HCT116 (cell line): ENCODE data around the gene LRRC74A. TPM values are rescaled to one million over a fixed set of nuclear protein-coding genes. Genes with fewer than 3 reads are reported as not detected.

Source experiments
- ATAC-seq: fragments of 200-7000 bp; cut with Tn5 transposase; 2 replicates; pipeline ENCODE4 v1.9.1; 2020; ENCODE audit warnings: mild to moderate bottlenecking, moderate library complexity
- BruUV-seq: library from RNA; stranded (reverse); fragments of 400-500 nt; replicated peaks from 2 replicates; lab custom pipeline; 2021; lab: Mats Ljungman, UMichigan
- CTCF ChIA-PET: fragments of 300-600 bp; sonication (Branson Sonifier 250); formaldehyde crosslinking; loops from one replicate; lab custom pipeline; 2021; ENCODE audit warnings: antibody characterized with exemption; lab: Charles Lee
- POLR2A ChIA-PET: fragments of 300-600, 350-600 bp; sonication (Branson Sonifier 250); formaldehyde crosslinking; loops from one replicate; lab custom pipeline; 2021; ENCODE audit warnings: antibody characterized with exemption; lab: Charles Lee
- RAD21 ChIA-PET, 2 experiments: fragments of 300-600 bp; sonication (Branson Sonifier 250); formaldehyde crosslinking; loops; one replicate each; lab custom pipeline; 2023; ENCODE audit warnings: low total read pairs in 2 of 2; ENCODE audit not compliant: uncharacterized antibody in 2 of 2, unreplicated experiment in 2 of 2, low non-redundant PET in 1 of 2; lab: Charles Lee
- DNase-seq: peaks from one replicate; pipeline ENCODE4 v3.0.0-alpha.2; 2010; ENCODE audit warnings: low read depth, low spot score
- H2AFZ ChIP-seq: fragments of 200-600 bp; shearing (Covaris generic), sonication (generic); 2 replicates; pipeline ENCODE4 v1.6.1; 2017; ENCODE audit warnings: low read depth, mixed run types, mixed read lengths, antibody characterized with exemption, low read length; ENCODE audit not compliant: poor library complexity, severe bottlenecking
- H3K27ac ChIP-seq: 2 replicates; pipeline ENCODE4 v1.5.1; 2012; ENCODE audit warnings: low read depth, low read length
- H3K27me3 ChIP-seq: fragments of 200-600 bp; sonication (generic); 2 replicates; pipeline ENCODE4 v1.6.1; 2016; ENCODE audit warnings: mixed run types, low read length, mixed read lengths; ENCODE audit not compliant: insufficient read depth
- H3K36me3 ChIP-seq, 2 experiments: fragments of 200-500 bp in 1 of 2; fragments of 200-600 bp in 1 of 2; sonication (Bioruptor generic) in 1 of 2; sonication (generic) in 1 of 2; 2 replicates each; pipeline versions ENCODE4 v1.5.1 to v1.6.1; 2014 to 2016; ENCODE audit warnings: low read length in 2 of 2, inconsistent platforms in 1 of 2, mixed read lengths in 1 of 2, mixed run types in 1 of 2; ENCODE audit not compliant: insufficient read depth in 2 of 2, control insufficient read depth in 1 of 2
- H3K4me1 ChIP-seq, 2 experiments: fragments of 200-600 bp in 1 of 2; sonication (generic) in 1 of 2; 2 replicates each; pipeline versions ENCODE4 v1.5.1 to v1.6.1; 2012 to 2017; ENCODE audit warnings: low read length in 2 of 2, inconsistent platforms in 1 of 2, mild to moderate bottlenecking in 1 of 2, mixed read lengths in 1 of 2, mixed run types in 1 of 2, moderate library complexity in 1 of 2; ENCODE audit not compliant: insufficient read depth in 2 of 2, control insufficient read depth in 1 of 2
- H3K4me2 ChIP-seq: fragments of 200-600 bp; sonication (generic); 2 replicates; pipeline ENCODE4 v1.6.1; 2017; ENCODE audit warnings: mixed run types, low read length, mixed read lengths
- H3K4me3 ChIP-seq, 2 experiments: fragments of 200-600 bp in 1 of 2; sonication (generic) in 1 of 2; replicated peaks in 1 of 2; 2 replicates each; pipeline ENCODE4 v1.5.1; 2011 to 2016; ENCODE audit warnings: low read length in 2 of 2, control low read depth in 1 of 2, low read depth in 1 of 2, mild to moderate bottlenecking in 1 of 2, mixed read lengths in 1 of 2, mixed run types in 1 of 2
- H3K79me2 ChIP-seq: fragments of 200-600 bp; sonication (generic); 2 replicates; pipeline ENCODE4 v1.6.1; 2017; ENCODE audit warnings: mild to moderate bottlenecking, mixed run types, low read length, moderate library complexity, mixed read lengths; ENCODE audit not compliant: insufficient read depth
- H3K9ac ChIP-seq: fragments of 200-600 bp; sonication (generic); 2 replicates; pipeline ENCODE4 v1.6.1; 2016; ENCODE audit warnings: low read length, mixed read lengths
- H3K9me2 ChIP-seq: fragments of 200-600 bp; sonication (generic), shearing (Covaris generic); 2 replicates; pipeline ENCODE4 v1.6.1; 2017; ENCODE audit warnings: mixed run types, mild to moderate bottlenecking, moderate library complexity; ENCODE audit not compliant: insufficient read depth
- H3K9me3 ChIP-seq, 2 experiments: fragments of 200-500 bp in 1 of 2; fragments of 200-600 bp in 1 of 2; sonication (Bioruptor generic) in 1 of 2; sonication (generic) in 1 of 2; 2 replicates each; pipeline ENCODE4 v1.6.1; 2014 to 2017; ENCODE audit warnings: low read length in 2 of 2, mixed read lengths in 2 of 2, inconsistent platforms in 1 of 2, low read depth in 1 of 2, mild to moderate bottlenecking in 1 of 2, mixed run types in 1 of 2, moderate library complexity in 1 of 2; ENCODE audit not compliant: control insufficient read depth in 1 of 2, insufficient read depth in 1 of 2
- H4K20me1 ChIP-seq: fragments of 200-600 bp; sonication (generic), shearing (Covaris generic); 2 replicates; pipeline ENCODE4 v1.6.1; 2017; ENCODE audit warnings: mixed run types, mild to moderate bottlenecking, moderate library complexity; ENCODE audit not compliant: insufficient read depth
- ATF3 ChIP-seq: IDR thresholded peaks from 2 replicates; pipeline ENCODE4 v1.6.1; 2012
- CBX3 ChIP-seq: IDR thresholded peaks from 2 replicates; pipeline ENCODE4 v1.6.1; 2012; ENCODE audit warnings: low read depth
- CEBPB ChIP-seq: IDR thresholded peaks from 2 replicates; pipeline ENCODE4 v1.6.1; 2012; ENCODE audit warnings: low read depth
- EGR1 ChIP-seq: IDR thresholded peaks from 2 replicates; pipeline ENCODE4 v1.6.1; 2012; ENCODE audit warnings: low read depth
- ELF1 ChIP-seq: IDR thresholded peaks from 2 replicates; pipeline ENCODE4 v1.6.1; 2012; ENCODE audit warnings: low read depth, borderline replicate concordance
- EZH2 ChIP-seq: fragments of 200-600 bp; sonication (generic); IDR thresholded peaks from 2 replicates; pipeline ENCODE4 v1.6.1; 2017; ENCODE audit warnings: antibody characterized with exemption, mixed run types
- EZH2phosphoT487 ChIP-seq: fragments of 200-600 bp; IDR thresholded peaks from 2 replicates; pipeline ENCODE4 v1.6.1; 2018; ENCODE audit warnings: antibody characterized with exemption, borderline replicate concordance
- FOSL1 ChIP-seq: IDR thresholded peaks from 2 replicates; pipeline ENCODE4 v1.6.1; 2012; ENCODE audit warnings: low read depth
- JUND ChIP-seq: IDR thresholded peaks from 2 replicates; pipeline ENCODE4 v1.6.1; 2012
- MAX ChIP-seq: IDR thresholded peaks from 2 replicates; pipeline ENCODE4 v1.6.1; 2012
- POLR2A ChIP-seq: IDR thresholded peaks from 2 replicates; pipeline ENCODE4 v1.7.0; 2011; ENCODE audit warnings: borderline replicate concordance; ENCODE audit not compliant: insufficient read depth, insufficient read length; ENCODE audit errors: extremely low read depth
- POLR2AphosphoS5 ChIP-seq: IDR thresholded peaks from 2 replicates; pipeline ENCODE4 v1.6.1; 2011; ENCODE audit warnings: mild to moderate bottlenecking, low read depth, low read length, moderate library complexity
- RAD21 ChIP-seq: IDR thresholded peaks from 2 replicates; pipeline ENCODE4 v1.6.1; 2012; ENCODE audit warnings: low read depth, mild to moderate bottlenecking
- REST ChIP-seq: IDR thresholded peaks from 2 replicates; pipeline ENCODE4 v1.6.1; 2012; ENCODE audit warnings: low read depth
- SIN3A ChIP-seq: IDR thresholded peaks from 2 replicates; pipeline ENCODE4 v1.6.1; 2012; ENCODE audit warnings: low read depth
- SP1 ChIP-seq: IDR thresholded peaks from 2 replicates; pipeline ENCODE4 v1.6.1; 2012; ENCODE audit warnings: low read depth
- SRF ChIP-seq: IDR thresholded peaks from 2 replicates; pipeline ENCODE4 v1.6.1; 2012; ENCODE audit warnings: low read depth
- TCF7L2 ChIP-seq: IDR thresholded peaks from 2 replicates; pipeline ENCODE4 v1.7.0; 2011; ENCODE audit warnings: borderline replicate concordance, inconsistent platforms; ENCODE audit not compliant: insufficient read depth, insufficient read length; ENCODE audit errors: extremely low read depth
- YY1 ChIP-seq: IDR thresholded peaks from 2 replicates; pipeline ENCODE4 v1.6.1; 2011; ENCODE audit warnings: low read length, low read depth, moderate library complexity, mild to moderate bottlenecking; ENCODE audit not compliant: insufficient replicate concordance; ENCODE audit errors: extremely low read depth
- ZFX ChIP-seq: fragments of 450-650 bp; IDR thresholded peaks from 2 replicates; pipeline ENCODE4 v1.6.1; 2017
- ZNF274 ChIP-seq: fragments of 200-500 bp; sonication (Bioruptor generic); IDR thresholded peaks from 2 replicates; pipeline ENCODE4 v1.6.1; 2014; ENCODE audit warnings: mild to moderate bottlenecking, low read depth, low read length, inconsistent platforms
- intact Hi-C: fragments of 100-400 bp; cut with micrococcal nuclease; formaldehyde crosslinking; loops from 2 replicates; pipeline ENCODE4 v1.10.0; 2022
- total RNA-seq: library from RNA; stranded (reverse); gene quantifications from one replicate; pipeline ENCODE4 v1.2.1, GENCODE V29; 2021; ENCODE audit not compliant: unreplicated experiment

LRRC74A gene
- total RNA-seq, 1 experiment from 2014 or later: not detected

- no peaks in the 10 kb centered on the region for H3K9me3 ChIP-seq
- RAD21 ChIA-PET: no interaction called here
- no peak overlapping the region for H3K9ac ChIP-seq
- H3K4me2 ChIP-seq: no peak overlapping the region
- no peaks in the 10 kb centered on the region for H3K9me2 ChIP-seq
- peaks cover 41 to 57% of the 10 kb centered on the region in 2 experiments for H3K4me1 ChIP-seq
- POLR2A ChIA-PET: no interaction called here
- no TSS peak for BruUV-seq
- H3K27me3 ChIP-seq: no peaks in the 10 kb centered on the region
- no peaks in the 10 kb centered on the region for H3K79me2 ChIP-seq
- H3K27ac ChIP-seq: no peak overlapping the region
- CTCF ChIA-PET: no interaction called here
- H3K36me3 ChIP-seq: no peaks in the 10 kb centered on the region
- DNase-seq: no peak
- no peak for ATAC-seq
- intact Hi-C loops: no loop called here
- H2AFZ ChIP-seq: no peak overlapping the region
- H3K4me3 ChIP-seq: no peak overlapping the region
- no peak for TF ChIP-seq POLR2A
- TF ChIP-seq CBX3: no peak
- no peak for TF ChIP-seq RAD21
- no peaks in the 10 kb centered on the region for H4K20me1 ChIP-seq
These were observed 82.6 kb downstream of the LRRC74A start for GRCh38 chr14:76908834-76909233.

- H3K27me3 ChIP-seq: no peaks in the 10 kb centered on the region
- TF ChIP-seq ATF3: no peak
- no peak for TF ChIP-seq TCF7L2
- TF ChIP-seq EZH2: no peak
- TF ChIP-seq SIN3A: no peak
- no peak for TF ChIP-seq FOSL1
- no peak for TF ChIP-seq ZFX
- no peak for TF ChIP-seq SRF
- no peak for TF ChIP-seq SP1
- no peak for TF ChIP-seq ELF1
- no peak for TF ChIP-seq REST
- TF ChIP-seq POLR2AphosphoS5: no peak
- no peak for TF ChIP-seq POLR2A
- no peak for TF ChIP-seq CEBPB
- no peak for TF ChIP-seq YY1
- no peak for TF ChIP-seq MAX
- TF ChIP-seq CBX3: no peak
- no peak for TF ChIP-seq JUND
- no peak for TF ChIP-seq ZNF274
- no peak for TF ChIP-seq EGR1
- TF ChIP-seq EZH2phosphoT487: no peak
- no peak overlapping the region for H3K9ac ChIP-seq
- H3K9me3 ChIP-seq: no peaks in the 10 kb centered on the region
- BruUV-seq: no TSS peak
- intact Hi-C loops: no loop called here
- no peak overlapping the region for H3K4me2 ChIP-seq
- peaks cover 41 to 57% of the 10 kb centered on the region in 2 experiments for H3K4me1 ChIP-seq
- no peaks in the 10 kb centered on the region for H3K9me2 ChIP-seq
- H3K27ac ChIP-seq: no peak overlapping the region
- DNase-seq (no peak), ATAC-seq (no peak)
- H2AFZ ChIP-seq: no peak overlapping the region
- RAD21 ChIA-PET: no interaction called here
- no peaks in the 10 kb centered on the region for H3K79me2 ChIP-seq
- CTCF ChIA-PET: interaction anchor here (1.1 kb wide), 1 partner anchor 161 kb away, joined by 3 read pairs; no protein-coding TSS in a partner anchor
- no peaks in the 10 kb centered on the region for H3K36me3 ChIP-seq
- no peak overlapping the region for H3K4me3 ChIP-seq
- POLR2A ChIA-PET: no interaction called here
- H4K20me1 ChIP-seq: no peaks in the 10 kb centered on the region
These were observed 83.1 kb downstream of the LRRC74A start for GRCh38 chr14:76909266-76909665.
